Cardiac septum (tissue), 1 donor: ENCODE data around the gene CELA2B. TPM values are rescaled to one million over a fixed set of nuclear protein-coding genes. Genes with fewer than 3 reads are reported as not detected.
A peak's percentile ranks its signal among the peaks of the same experiment; 100 is the strongest.
"Not testable (repeated sequence)": the region's sequence is repeated elsewhere in the genome, so short reads cannot be mapped to it uniquely, and the experiment has no call there.

ENCODE experiments used
- DNase-seq: peaks from one replicate; pipeline ENCODE4 v3.0.0-alpha.2; 2020; ENCODE audit warnings: low spot score
- intact Hi-C: fragments of 100-400 bp; cut with DNase I; formaldehyde crosslinking; loops from one replicate; pipeline ENCODE4 v1.14.0; 2022
- total RNA-seq: library from RNA; stranded (reverse); fragmentation: NEBNext Ultra II Directional; extraction: Animal tissue kit (Norgen Biotek cat#: 25700); gene quantifications from one replicate; pipeline ENCODE4 v1.2.1, GENCODE V29; 2021
- donor health status: DM: no; HTN: no; CAD: no.

Gene CELA2B
- total RNA-seq, 1 donor from 2014 or later: not detected

GRCh38 chr1:15521206-15521906 is 45.5 kb downstream of the CELA2B start:
- intact Hi-C loops, DNase-seq: not testable (repeated sequence)

- intact Hi-C loops: no loop called here
- no peak for DNase-seq
These were observed 46.6 kb downstream of the CELA2B start for GRCh38 chr1:15522551-15522950.

DNA sequence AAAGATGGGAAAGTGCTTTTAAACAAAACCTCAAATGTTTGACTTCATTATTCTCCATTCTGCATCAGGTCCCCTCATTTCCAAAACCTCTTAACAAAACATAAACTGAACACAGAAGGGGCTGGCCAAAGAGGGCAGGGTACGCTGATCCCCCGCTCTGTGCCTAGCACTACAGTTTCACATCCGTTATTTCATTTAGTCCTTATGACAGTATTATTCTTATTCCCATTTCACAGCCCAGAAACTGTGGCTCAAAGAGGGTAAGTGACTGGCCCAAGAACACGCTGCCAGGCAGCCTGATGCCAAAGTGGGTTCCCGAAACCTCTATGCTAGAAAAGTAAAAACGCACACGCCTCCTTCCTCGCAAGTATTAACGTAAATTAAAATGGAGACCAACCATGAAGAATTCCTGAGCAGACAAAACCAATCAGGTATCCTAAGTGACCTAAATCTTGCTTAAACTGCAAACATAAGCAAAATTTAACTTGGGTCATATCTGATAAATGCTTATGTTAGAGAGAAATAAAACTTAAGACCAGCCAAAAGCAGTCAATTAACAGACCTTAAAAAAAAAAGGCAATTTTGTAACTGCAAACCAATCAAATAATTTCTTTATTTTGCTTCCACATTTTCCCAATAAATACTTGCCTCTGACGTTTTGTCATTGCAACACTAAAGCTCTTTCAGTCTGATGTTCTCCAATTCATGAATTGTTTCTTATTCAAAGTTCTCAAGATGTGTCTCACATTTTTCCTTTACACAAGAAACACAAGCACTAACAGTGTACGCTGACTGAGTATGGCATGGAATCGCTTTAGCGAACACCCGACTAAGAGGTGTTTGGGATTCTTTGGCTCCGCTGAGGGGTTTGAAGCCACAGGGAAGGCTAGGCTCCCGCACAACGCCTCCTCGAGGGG is 47.5 kb downstream of the CELA2B start:
- DNase-seq: no peak
- intact Hi-C loops: no loop called here

GRCh38 chr1:15524021-15524282 is 48.0 kb downstream of the CELA2B start, which contains the start of gene CASP9:
Gene CASP9, minus strand, starts transcription at chr1:15524215. Its CDS starts 15 bp downstream, at chr1:15524200.
- intact Hi-C loops: no loop called here
- DNase-seq: no peak

- DNase-seq: peak; percentile 100
- intact Hi-C loops: loop anchor here (5.0 kb wide), 1 partner anchor 93 kb away; the partner anchor contains the start of gene DDI2
These were observed 48.6 kb downstream of the CELA2B start for GRCh38 chr1:15524283-15525049.

DNA sequence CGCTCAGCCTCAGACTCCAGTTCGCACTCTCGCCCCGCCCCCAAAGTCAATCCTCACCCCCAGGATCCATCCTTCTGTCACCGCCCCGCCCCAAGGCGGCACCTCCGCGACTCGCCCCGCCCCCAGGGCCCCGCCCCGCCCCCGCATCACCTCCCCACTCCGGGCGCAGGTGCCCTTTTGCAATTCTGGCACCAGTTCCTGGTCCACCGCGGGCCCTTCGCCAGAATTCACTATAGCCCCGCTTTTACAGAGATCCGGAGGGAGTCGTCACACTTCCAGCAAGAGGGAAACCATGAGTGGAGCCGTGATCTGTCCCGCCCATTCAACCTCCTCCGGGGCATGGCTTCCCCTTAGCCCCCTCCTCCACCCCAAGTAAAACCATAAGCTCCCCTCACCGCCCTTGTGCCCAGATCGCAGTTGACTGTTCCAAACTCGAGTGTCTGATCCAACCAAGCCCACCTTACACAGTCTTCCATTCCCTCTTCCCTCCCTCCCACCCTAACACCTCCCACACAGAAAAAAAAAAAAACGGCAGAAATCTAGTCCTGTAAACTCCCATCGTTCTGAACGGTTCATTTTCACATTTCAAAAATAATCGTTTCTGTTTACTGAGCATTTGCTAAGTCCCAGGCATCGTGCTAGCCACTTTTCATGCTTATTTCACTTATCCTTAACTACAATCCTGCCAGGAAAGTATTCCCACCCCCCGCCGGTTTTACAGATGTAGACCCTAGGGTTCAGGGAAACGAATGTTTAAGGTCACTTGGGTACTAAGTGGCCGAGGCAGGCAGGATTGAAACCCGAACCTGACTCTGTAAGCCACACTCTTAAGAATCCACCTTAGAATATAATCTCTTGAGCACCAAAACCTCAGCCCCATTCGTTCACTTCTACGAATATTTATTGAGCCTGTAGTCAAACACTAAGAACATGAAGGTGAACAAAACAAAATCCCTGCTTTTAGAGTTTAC is 49.4 kb downstream of the CELA2B start:
- no peak for DNase-seq
- intact Hi-C loops: loop anchor here (1.0 to 5.0 kb wide), 3 partner anchors 92 to 309 kb away; partner anchors contain the start of genes DDI2 and EFHD2

DNA sequence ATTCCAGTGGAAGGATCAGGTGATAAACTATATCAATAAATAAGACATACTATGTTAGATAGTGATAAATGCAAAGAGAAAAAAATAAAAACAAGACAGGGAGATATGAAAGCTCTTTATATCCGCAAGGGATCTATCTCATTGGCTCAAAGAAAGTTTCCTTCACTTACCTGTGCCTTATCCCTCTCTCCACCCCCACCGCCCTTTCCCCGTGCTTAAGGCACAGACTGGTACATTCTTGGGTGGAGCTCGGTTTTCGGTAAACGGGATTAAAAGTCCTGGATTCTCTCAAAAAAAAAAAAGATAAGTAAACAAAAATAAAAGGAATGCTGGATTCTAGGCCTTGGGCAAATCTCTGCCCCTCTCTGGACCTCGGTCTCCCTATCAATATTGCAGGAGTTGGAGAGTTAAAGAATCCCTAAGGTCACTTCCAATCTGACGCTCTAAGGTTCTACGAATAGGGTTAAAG is 50.2 kb downstream of the CELA2B start:
- DNase-seq: no peak
- intact Hi-C loops: loop anchor here (1.0 to 5.0 kb wide), 3 partner anchors 91 to 309 kb away; partner anchors contain the start of genes DDI2 and EFHD2

- intact Hi-C loops: loop anchor here (1.0 to 5.0 kb wide), 3 partner anchors 91 to 308 kb away; partner anchors contain the start of genes DDI2 and EFHD2
- DNase-seq: peak; percentile 99
These were observed 50.8 kb downstream of the CELA2B start, which contains the start of gene DNAJC16 for GRCh38 chr1:15526490-15527339. Gene DNAJC16, plus strand, starts transcription at chr1:15526848. Its CDS starts 2,258 bp downstream, at chr1:15529106.

DNA sequence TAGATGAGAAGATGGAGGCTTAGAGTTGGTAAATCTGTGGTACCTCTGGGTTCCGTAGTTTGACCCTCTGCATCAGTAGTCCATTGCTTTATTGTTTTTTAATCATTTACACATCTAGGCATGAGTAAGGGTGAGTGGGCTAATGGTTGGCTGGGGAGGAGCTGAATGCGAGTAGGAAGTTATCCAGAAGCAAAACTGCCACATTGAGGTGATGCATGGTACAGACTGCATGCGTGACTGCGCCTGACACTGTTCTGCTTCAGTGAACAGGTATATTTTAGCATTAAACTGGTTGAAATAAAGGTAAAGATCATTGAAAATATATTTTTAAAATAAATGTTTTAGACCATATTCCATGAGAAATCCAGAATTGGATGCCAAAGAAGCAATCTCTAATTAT is 55.1 kb downstream of the CELA2B start:
- no peak for DNase-seq
- intact Hi-C loops: no loop called here

DNA sequence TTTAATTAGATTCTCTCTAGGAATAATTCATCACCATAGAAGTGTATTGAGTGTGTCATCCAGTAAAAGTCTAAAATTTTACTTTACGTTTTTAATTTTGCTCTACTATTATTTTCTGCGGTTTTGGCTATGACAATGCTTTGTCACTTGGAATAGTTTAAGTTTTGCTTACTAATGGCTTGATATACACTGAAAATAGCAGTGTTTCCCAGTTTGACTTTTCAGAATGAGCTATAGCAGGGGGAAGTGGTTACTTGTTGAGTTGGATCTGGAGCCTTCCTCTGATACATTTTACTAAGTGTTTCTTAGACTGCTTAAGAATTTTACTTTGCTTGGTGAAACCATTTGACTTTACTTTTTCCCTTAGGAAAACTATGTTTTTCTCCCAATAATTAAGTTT is 55.8 kb downstream of the CELA2B start:
- intact Hi-C loops: no loop called here
- DNase-seq: no peak

GRCh38 chr1:15538771-15539170 is 62.9 kb downstream of the CELA2B start:
- no peak for DNase-seq
- intact Hi-C loops: no loop called here

DNA sequence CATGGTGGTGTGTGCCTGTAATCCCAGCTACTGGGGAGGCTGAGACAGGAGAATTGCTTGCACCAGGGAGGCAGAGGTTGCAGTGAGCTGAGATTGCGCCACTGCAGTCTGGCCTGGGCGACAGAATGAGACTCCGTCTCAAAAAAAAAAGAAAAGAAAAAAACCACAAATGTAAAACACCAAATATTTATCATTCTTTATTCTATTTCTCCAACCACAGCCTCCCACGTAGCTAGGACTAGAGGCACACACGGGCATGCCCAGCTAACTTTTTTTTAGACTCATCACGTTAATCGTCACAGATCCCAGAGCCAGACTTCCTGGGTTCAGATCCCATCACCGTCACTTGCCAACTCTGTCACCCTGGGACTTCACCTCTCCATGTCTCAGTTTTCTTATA is 64.3 kb downstream of the CELA2B start:
- DNase-seq: no peak
- intact Hi-C loops: no loop called here

Other genes with a start within 250 kb of the CELA2B start
- 0.32 TPM for gene FHAD1, start 228.9 kb upstream of the CELA2B start, total RNA-seq
- 14.3 TPM for gene EFHD2, start 66.2 kb upstream of the CELA2B start, total RNA-seq
- not detected for gene CTRC, start 37.7 kb upstream of the CELA2B start, total RNA-seq
- gene CELA2A, start 19.4 kb upstream of the CELA2B start, total RNA-seq: not detected
- gene CASP9, start 48.1 kb downstream of the CELA2B start, total RNA-seq: 10.6 TPM
- 11.0 TPM for gene DNAJC16, start 50.7 kb downstream of the CELA2B start, total RNA-seq
- gene AGMAT, start 108.9 kb downstream of the CELA2B start, total RNA-seq: 0.11 TPM
- gene DDI2, start 141.4 kb downstream of the CELA2B start, total RNA-seq: 23.7 TPM
- gene PLEKHM2, start 208.2 kb downstream of the CELA2B start, total RNA-seq: 93.1 TPM